Prostate gland (tissue), 2 donors: Measurements from ENCODE around the gene NR0B1. TPM values are rescaled to one million over a fixed set of nuclear protein-coding genes. Genes with fewer than 3 reads are reported as not detected.

ENCODE experiments used
- DNase-seq: peaks from one replicate; pipeline ENCODE4 v3.0.0-alpha.2; 2019; ENCODE audit warnings: low spot score
- H3K27ac ChIP-seq, 2 donors: fragments of 200-600 bp; sonication (generic); 2 replicates each; pipeline ENCODE4 v1.5.1; 2017 to 2019
- H3K27me3 ChIP-seq: fragments of 200-600 bp; sonication (generic); replicated peaks from 2 replicates; pipeline ENCODE4 v1.5.1; 2019; ENCODE audit not compliant: insufficient read depth
- H3K36me3 ChIP-seq, 2 donors: fragments of 200-600 bp; sonication (generic); 1 replicate in 1 of 2; 2 replicates in 1 of 2; pipeline versions ENCODE4 v1.5.1 to v1.8.1; 2017 to 2019
- H3K4me1 ChIP-seq: fragments of 200-600 bp; sonication (generic); replicated peaks from 2 replicates; pipeline ENCODE4 v1.5.1; 2019
- H3K4me3 ChIP-seq, 2 donors: fragments of 200-600 bp; sonication (generic); 2 replicates each; pipeline ENCODE4 v1.5.1; 2017 to 2019
- H3K9me3 ChIP-seq: fragments of 200-600 bp; sonication (generic); 2 replicates; pipeline ENCODE4 v1.5.1; 2017
- CTCF ChIP-seq, 4 experiments: fragments of 200-600 bp in 2 of 4; fragments of 450-650 bp in 2 of 4; sonication (generic) in 2 of 4; IDR thresholded peaks; 1 replicate in 3 of 4; 2 replicates in 1 of 4; pipeline ENCODE4 v1.5.1; 2016 to 2019; ENCODE audit warnings: antibody characterized with exemption in 4 of 4, mild to moderate bottlenecking in 2 of 4, moderate library complexity in 2 of 4
- POLR2A ChIP-seq: fragments of 450-650 bp; IDR thresholded peaks from one replicate; pipeline ENCODE4 v1.6.1; 2016; ENCODE audit warnings: antibody characterized with exemption, mild to moderate bottlenecking
- POLR2AphosphoS5 ChIP-seq: sonication (generic); formaldehyde crosslinking; IDR thresholded peaks from one replicate; pipeline ENCODE4 v1.6.1; 2017; ENCODE audit warnings: antibody characterized with exemption
- WGBS: methylation state at CpG from one replicate; pipeline ENCODE4 v1.1.5; 2018; 5-methylcytosine and 5-hydroxymethylcytosine counted together
- intact Hi-C: fragments of 100-400 bp; cut with DNase I; formaldehyde crosslinking; loops from one replicate; pipeline ENCODE4 v1.14.2; 2022
- total RNA-seq, 2 donors: library from RNA; depleted of rRNA; stranded (reverse); fragments of >200 nt; gene quantifications; one replicate each; pipeline ENCODE4 v1.1.0, GENCODE V29; 2016

Gene NR0B1
- total RNA-seq, 2 donors from 2014 or later, result 38.5 TPM; not detected in 1

- Histone ChIP-seq H3K4me1 (no peaks in the 10 kb centered on the region), H3K27ac (no peak overlapping the region), H3K4me3 (no peak overlapping the region), H3K36me3 (no peaks in the 10 kb centered on the region), H3K27me3 (no peaks in the 10 kb centered on the region), H3K9me3 (no peaks in the 10 kb centered on the region)
- DNase-seq, result no peak
- intact Hi-C loops, result no loop called here
- TF ChIP-seq CTCF (IDR thresholded peaks at IDR 0.05) (no peak), POLR2AphosphoS5 (no peak), POLR2A (no peak)
- WGBS, result 59% methylated on average over 1 of the region's 1 CpG
Observed at GRCh38 chrX:30280428-30280827, 28.8 kb downstream of the NR0B1 start.

- Histone ChIP-seq H3K4me3 (no peak overlapping the region), H3K27ac (no peak overlapping the region), H3K9me3 (no peaks in the 10 kb centered on the region), H3K4me1 (no peaks in the 10 kb centered on the region), H3K27me3 (no peaks in the 10 kb centered on the region), H3K36me3 (no peaks in the 10 kb centered on the region)
- TF ChIP-seq POLR2A, result no peak
- TF ChIP-seq POLR2AphosphoS5, result no peak
- TF ChIP-seq CTCF (IDR thresholded peaks at IDR 0.05), result no peak
- no peak for DNase-seq
- 0% methylated on average over 1 of the region's 1 CpG for WGBS
- intact Hi-C loops, result loop anchor here (10.0 kb wide), 1 partner anchor 226 kb away; no protein-coding TSS in a partner anchor
Observed at GRCh38 chrX:30278365-30278764, 30.8 kb downstream of the NR0B1 start.

GRCh38 chrX:30275498-30275897 is 33.7 kb downstream of the NR0B1 start:
- intact Hi-C loops, result loop anchor here (10.0 kb wide), 1 partner anchor 229 kb away; no protein-coding TSS in a partner anchor
- H3K27ac ChIP-seq, result no peak overlapping the region
- H3K4me3 ChIP-seq, result no peak overlapping the region
- H3K36me3 ChIP-seq, result no peaks in the 10 kb centered on the region
- 27% methylated on average over 1 of the region's 1 CpG for WGBS
- DNase-seq, result no peak
- H3K4me1 ChIP-seq, result no peaks in the 10 kb centered on the region
- TF ChIP-seq POLR2A, result no peak
- TF ChIP-seq CTCF (IDR thresholded peaks at IDR 0.05), result peak in 1 of 4 experiments; percentile 32
- TF ChIP-seq POLR2AphosphoS5, result no peak
- H3K27me3 ChIP-seq, result no peaks in the 10 kb centered on the region
- H3K9me3 ChIP-seq, result no peaks in the 10 kb centered on the region

GRCh38 chrX:30270639-30271038 is 38.6 kb downstream of the NR0B1 start:
- Histone ChIP-seq H3K9me3 (no peaks in the 10 kb centered on the region), H3K27me3 (no peaks in the 10 kb centered on the region), H3K27ac (no peak overlapping the region), H3K4me1 (no peaks in the 10 kb centered on the region), H3K36me3 (no peaks in the 10 kb centered on the region), H3K4me3 (no peak overlapping the region)
- TF ChIP-seq POLR2AphosphoS5 (no peak), POLR2A (no peak), CTCF (IDR thresholded peaks at IDR 0.05) (no peak)
- WGBS, result 97% methylated on average over 3 of the region's 3 CpGs
- intact Hi-C loops, result loop anchor here (10.0 kb wide), 1 partner anchor 234 kb away; no protein-coding TSS in a partner anchor
- DNase-seq, result no peak

GRCh38 chrX:30262763-30263162 is 46.4 kb downstream of the NR0B1 start:
- no peaks in the 10 kb centered on the region for H3K4me1 ChIP-seq
- WGBS, result 92% methylated on average over 1 of the region's 1 CpG
- DNase-seq, result no peak
- H3K4me3 ChIP-seq, result no peak overlapping the region
- intact Hi-C loops, result no loop called here
- H3K27me3 ChIP-seq, result no peaks in the 10 kb centered on the region
- no peak overlapping the region for H3K27ac ChIP-seq
- no peaks in the 10 kb centered on the region for H3K36me3 ChIP-seq
- no peaks in the 10 kb centered on the region for H3K9me3 ChIP-seq
- TF ChIP-seq POLR2A, result no peak
- TF ChIP-seq CTCF (IDR thresholded peaks at IDR 0.05), result no peak
- TF ChIP-seq POLR2AphosphoS5, result no peak
